SU-DHL-6 (cell line): ENCODE data around the gene LYL1.
A peak's percentile ranks its signal among the peaks of the same experiment; 100 is the strongest.

ENCODE experiments used
- CTCF ChIP-seq: fragments of 200-600 bp; sonication (generic); IDR thresholded peaks from one replicate; pipeline ENCODE4 v1.5.1; 2017; ENCODE audit warnings: antibody characterized with exemption, mild to moderate bottlenecking, low read length, moderate library complexity; ENCODE audit not compliant: insufficient read depth, poor library complexity, severe bottlenecking
- EZH2phosphoT487 ChIP-seq: fragments of 200-600 bp; sonication (generic), shearing (Covaris generic); conservative IDR thresholded peaks from 2 replicates; pipeline ENCODE4 v1.6.1; 2018; ENCODE audit warnings: mild to moderate bottlenecking, antibody characterized with exemption, low read length, moderate library complexity, mixed read lengths

- peak; percentile 22 for TF ChIP-seq CTCF
- no peak for TF ChIP-seq EZH2phosphoT487
Measured at GRCh38 chr19:13150187-13150930, 47.7 kb upstream of the LYL1 start, which contains the start of the genes IER2 and STX10.
